NCI-H1436 (cell line): ENCODE results near the gene DEFB126.
"Not testable (repeated sequence)": the region's sequence is repeated elsewhere in the genome, so short reads cannot be mapped to it uniquely, and the experiment has no call there.

Source experiments
- DNase-seq: peaks from one replicate; lab custom pipeline; 2025; lab: John Stamatoyannopoulos, UW

DEFB126 gene, protein sequence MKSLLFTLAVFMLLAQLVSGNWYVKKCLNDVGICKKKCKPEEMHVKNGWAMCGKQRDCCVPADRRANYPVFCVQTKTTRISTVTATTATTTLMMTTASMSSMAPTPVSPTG

DNA sequence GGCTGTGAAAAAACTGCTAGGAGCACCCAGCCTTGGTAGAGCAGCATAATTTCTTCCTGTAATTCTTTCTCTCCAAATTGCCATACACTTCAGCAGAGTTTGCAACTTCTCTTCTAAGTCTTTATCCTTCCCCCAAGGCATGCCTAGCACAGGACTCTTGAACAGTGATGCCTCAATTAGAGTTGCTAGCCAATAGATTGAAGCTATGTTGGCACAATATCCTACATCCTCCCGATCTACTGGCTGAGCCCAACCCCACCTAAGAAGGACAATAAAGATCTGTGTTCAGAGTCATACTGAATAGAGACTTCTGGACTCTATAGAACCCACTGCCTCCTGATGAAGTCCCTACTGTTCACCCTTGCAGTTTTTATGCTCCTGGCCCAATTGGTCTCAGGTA is at the start of gene DEFB126:
Gene DEFB126, plus strand, starts transcription at position 301 of the 400 bp plus-strand sequence. Its CDS starts 39 bp downstream, at position 340.
- DNase-seq: no peak

DNA sequence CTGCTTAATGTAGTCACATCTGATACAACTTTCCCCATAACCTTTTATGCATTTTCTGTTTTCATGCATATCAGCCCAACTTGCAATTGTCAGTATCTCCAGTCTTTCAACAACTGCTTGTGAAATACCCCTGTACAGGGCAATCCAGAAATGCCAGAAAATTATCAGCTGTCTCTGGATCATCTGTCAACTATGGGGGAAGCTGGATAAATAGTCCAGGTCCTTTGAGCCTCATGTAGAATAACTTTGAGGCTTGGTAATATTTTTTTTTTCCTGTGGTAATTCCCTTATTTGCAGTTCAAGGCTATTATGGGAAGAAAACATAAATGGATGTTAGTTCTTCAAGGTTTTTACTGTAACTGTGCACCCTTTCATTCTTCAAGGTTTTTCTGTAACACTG is 48.7 kb upstream of the DEFB126 start:
- no peak for DNase-seq

DNA sequence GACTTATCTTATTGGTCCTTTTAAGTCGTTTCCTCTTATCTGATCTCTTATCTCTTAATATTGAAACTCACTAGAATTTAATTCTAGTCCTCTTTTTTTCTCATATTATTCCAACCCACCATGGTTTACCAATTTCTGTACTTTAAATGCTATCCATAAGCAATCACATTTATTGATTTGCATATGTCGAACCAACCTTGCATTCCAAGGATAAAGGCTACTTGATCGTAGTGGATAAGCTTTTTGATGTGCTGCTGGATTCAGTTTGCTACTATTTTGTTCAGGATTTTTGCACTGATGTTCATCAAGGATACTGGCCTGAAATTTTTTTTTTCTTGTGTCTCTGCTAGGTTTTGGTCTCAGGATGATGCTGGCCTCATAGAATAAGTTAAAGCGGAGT is 47.2 kb upstream of the DEFB126 start:
- DNase-seq: no peak

DNA sequence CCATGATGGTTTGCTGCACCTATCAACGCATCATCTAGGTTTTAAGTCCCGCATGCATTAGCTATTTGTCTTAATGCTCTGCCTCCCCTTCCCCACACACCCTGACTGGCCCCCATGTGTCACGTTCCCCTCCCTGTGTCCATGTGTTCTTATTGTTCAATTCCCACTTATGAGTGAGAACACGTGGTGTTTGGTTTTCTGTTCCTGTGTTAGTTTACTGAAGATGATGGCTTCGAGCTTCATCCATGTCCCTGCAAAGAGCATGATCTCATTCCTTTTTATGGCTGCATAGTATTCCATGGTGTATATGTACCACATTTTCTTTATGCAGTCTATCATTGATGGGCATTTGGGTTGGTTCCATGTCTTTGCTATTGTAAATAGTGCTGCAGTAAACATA is 44.7 kb upstream of the DEFB126 start:
- DNase-seq: not testable (repeated sequence)

DNA sequence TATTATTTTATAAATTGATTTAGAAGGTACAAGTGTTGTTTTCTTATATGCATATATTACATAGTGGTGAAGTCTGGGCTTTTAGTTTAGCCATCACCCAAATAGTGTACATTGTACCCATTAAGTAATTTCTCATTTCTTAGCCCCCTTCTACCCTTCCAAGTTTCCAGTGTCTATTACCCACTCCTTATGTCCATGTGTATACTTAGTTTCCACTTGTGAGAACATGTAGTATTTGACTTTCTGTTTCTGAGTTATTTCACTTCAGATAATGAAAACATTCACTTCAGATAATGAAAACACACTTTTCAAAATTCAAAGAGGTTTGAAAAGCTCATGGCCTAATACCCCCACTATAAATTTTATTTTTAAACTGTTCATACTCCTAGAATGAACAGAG is 40.4 kb upstream of the DEFB126 start:
- DNase-seq: no peak

DNA sequence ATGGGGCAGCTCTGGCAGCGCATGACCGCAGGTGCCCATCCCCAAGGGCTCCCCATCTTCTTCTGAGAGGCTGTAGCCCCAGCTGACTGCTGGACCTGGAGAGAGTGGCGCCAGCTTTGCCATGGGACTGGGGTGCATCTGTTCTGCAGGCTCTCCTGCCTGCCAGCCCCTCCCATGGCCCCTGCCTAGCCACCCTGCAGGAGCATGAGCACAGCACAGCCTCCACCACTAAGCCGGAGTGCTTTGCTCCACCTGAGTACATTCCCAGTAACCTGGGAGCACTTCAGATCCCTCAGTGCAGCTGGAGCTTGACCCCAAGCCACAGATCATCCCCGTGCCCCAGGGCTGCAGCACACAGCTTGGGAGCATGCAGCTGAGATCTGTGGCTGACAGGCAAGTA is 38.9 kb upstream of the DEFB126 start:
- no peak for DNase-seq

DNA sequence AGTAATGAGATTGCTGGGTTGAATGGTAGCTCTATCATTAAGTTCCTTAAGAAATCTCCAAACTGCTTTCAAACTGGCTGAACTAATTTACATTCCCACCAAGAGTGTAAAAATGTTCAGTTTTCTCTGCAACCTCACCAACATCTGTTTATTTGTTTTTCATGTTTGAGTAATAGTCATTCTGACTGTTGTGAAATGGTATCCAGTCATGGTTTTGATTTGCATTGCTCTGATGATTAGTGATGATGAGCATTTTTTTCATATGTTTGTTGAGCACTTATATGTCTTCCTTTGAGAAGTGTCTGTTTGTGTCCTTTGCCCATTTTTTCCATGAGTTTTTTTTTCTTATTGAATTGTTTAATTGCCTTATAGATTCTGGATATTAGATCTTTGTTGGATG is 30.0 kb upstream of the DEFB126 start:
- DNase-seq: no peak

DNA sequence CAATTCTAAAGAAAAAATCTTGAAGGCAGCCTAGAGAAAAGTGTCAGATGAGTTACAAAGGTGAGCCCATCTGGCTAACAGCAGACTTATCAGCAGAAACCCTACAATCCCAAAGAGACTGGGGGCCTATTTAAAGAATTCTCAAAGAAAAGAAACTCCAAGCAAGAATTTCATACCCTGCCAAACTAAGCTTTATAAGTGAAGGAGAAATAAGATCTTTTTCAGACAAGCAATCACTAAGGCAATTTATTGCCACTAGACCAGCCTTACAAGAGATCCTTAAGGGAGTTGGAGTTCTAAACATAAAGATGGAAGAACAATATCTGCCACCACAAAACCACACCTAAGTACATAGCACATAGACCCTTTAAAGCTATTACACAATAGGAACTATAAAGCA is 24.9 kb upstream of the DEFB126 start:
- DNase-seq: no peak

DNA sequence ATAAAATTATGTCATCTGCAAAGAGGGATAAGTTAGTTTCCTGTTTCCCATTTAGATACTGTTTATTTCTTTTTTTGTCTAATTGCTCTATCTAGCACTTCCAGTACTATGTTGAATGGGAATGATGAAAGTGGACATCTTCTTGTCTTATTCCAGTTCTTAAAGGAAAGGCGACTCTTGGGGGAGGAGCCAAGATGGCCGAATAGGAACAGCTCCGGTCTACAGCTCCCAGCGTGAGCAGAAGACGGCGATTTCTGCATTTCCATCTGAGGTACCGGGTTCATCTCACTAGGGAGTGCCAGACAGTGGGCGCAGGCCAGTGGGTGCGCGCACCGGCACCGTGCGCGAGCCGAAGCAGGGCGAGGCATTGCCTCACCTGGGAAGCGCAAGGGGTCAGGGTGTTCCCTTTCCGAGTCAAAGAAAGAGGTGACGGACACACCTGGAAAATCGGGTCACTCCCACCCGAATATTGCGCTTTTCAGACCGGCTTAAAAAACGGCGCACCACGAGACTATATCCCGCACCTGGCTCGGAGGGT is 12.5 kb upstream of the DEFB126 start:
- not testable (repeated sequence) for DNase-seq

DNA sequence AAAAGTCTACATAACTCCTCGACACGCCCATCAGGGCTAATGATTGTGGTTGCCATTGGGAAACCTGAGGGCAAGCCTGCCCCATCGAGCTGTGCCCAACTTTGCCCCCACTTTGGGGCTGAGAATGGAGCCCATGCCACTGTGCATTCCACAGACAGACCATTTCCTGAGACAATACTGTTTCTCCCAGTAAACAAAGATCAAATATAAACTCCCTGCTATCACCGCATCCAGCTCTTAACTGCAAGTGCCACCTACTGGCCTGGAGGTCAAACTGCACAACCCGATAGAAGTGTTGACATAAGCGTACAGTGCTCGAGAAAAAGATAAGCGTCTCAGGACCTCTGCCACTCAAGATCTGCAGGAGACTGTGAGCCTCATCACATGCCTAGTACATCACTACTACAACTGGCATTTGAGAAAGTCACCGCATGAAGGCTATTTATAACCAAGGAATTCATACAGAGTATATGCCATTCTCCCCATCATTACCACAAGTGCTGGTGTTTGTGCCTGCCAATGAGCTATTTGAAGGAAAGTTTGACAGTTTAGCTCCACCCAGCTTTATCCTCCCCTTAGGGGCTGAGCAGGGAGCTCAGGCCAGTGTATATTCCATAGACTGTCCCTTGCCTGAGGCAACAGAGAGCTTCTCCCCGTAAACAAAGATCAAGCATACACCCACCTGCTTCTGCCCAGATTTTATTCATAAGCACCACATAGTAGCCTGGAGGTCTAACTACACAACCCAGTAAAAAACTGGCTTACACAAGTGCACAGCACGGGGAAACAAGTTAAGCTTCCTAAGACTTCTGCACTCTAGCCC is 4.5 kb upstream of the DEFB126 start:
- DNase-seq: no peak

DNA sequence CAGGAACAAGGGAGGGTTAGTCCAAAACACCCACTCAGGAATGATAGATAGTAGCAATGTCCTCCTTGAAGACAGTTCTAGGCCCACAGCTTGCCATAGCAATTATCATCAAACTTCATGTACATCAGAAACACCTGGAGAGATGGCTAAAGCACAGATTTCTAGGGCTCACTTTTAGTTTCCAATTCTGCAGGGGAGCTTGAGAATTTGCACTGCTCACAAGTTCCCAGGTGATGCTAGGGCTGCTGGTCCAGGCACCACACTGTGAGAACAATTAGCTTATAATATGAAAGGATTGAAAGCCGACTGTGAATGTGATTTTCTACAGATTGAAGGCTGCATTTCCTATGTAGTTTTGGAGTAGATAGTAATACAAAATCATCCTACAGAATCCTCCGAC is 3.5 kb downstream of the DEFB126 start:
- DNase-seq: no peak

DNA sequence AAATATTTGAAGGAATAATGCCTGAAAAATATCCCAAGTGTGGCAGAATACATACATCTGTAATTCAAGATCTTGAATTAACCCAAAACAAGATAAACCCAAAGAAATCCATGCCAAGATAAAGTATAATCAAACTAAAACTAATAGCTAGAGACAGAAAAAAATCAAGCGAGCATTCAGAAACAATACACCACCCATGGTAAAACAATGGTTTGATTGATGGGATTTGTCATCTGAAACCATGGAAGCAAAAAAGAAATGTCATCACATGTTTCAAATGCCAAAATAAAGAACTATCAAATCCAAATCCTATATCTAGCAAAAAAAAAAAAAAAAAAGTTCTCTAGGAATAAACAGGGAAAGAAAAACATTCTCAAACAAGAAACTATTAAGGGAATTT is 9.7 kb downstream of the DEFB126 start:
- DNase-seq: no peak

DNA sequence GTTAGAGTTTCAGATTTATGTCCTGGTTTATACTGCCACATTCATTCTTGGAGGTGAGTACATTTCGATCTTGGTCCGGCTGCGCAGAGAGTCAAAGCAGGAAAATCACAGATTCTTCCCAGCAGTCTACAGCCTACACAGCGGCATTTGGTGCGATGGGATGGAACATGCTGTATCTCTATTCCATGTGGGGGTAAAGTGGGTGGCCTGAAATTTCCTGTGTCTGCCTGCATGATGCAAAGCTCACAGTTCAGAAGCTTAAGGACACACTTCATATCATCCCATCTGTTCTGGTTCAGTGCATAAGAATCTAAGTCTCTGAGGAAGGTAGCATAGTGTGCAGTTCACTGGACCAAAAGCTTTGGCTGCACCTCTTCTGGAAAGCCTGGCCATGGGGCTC is 14.8 kb downstream of the DEFB126 start, which contains the start of gene DEFB127:
Gene DEFB127, plus strand, starts transcription at position 301 of the 400 bp plus-strand sequence. Its CDS starts 91 bp downstream, at position 392.
- DNase-seq: no peak

DNA sequence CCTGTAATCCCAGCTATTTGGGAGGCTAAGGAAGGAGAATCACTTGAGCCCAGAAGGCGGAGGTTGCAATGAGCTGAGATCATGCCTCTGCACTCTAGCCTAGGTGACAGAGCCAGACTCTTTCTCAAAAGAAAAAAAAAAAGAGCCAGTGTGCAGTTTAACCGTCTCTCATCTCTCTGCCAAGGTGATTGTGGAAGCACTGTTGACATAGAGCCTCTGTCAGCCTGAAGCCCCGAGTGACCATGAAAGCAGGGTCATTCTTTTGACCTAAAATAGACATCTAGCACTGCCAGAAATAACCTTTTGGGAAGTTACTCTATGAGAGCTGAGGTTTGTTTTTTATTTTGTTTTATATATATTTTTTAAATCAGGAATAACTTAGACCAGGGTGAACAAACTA is 22.2 kb downstream of the DEFB126 start:
- DNase-seq: no peak

DNA sequence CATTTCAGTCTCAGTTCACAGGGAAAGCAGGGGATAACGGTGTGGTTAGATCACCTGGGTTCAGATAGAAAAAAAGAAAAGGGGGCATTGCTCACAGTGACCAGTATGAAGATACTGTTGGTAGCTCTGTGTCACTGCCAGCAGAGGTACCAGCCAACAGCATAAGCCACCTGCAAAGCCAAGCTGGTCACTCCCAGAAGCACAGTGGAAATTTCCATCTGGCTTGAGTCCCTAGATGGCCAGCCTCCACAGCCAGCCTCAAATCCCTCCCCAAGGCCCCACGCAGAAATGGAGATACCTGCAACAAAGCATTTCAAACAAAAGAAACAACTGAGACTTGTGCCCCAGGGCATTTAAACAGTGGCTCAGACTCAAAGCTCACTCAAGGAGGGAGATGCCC is 26.5 kb downstream of the DEFB126 start:
- DNase-seq: no peak

DNA sequence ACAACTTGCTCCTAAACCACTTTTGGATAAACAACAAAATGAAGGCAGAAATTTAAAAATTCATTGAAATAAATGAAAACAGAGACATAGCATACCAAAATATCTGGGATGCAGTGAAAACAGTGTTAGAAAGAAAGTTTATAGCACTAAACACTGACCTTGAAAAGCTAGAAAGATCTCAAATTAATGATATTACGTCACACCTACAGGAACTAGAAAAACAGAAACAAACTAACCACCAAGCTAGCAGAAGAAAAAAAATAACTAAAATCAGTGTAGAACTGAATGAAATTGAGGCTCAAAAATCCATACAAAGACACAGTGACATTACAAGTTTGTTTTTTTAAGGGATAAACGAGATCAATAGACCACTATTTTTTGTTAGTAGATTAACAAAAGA is 41.9 kb downstream of the DEFB126 start:
- DNase-seq: no peak

DNA sequence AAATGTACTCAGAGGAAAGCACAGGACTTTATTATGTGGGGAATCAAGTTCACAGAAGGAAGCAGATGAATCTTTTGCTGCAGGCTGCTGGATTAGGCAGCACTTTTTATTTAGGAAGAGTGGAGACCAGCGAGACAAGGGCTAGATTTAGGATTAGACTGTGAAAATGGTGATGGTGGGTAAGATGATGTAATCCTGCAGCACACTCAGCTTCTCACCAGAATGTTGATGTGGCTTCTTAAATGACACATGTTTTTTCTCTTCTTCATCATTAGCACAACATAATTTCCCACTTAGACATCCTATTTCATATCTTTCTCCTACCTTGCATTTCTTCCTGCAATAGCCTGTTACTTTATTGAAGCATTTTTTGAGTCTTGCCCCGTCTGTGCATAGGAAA is 45.3 kb downstream of the DEFB126 start:
- no peak for DNase-seq

DNA sequence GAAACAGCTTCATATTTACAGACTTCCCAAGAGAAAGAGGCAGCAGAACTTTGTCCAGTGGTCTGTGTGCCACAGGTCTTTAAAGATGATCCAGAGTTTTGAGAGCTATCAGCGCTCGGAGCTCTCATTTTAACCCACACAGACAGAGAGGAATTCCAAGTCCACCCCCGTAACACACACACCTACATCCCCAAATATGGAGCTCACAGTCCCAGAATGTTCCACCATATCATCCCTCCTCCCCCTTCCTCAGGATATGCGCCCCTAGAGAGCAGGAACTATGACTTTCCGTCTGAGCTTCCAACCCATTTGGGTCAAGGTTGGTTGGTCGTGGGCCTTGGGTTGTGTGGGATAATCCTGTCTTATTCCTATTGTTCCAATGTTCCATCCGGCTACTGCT is 47.2 kb downstream of the DEFB126 start, which contains the start of gene DEFB128:
Gene DEFB128, minus strand, starts transcription at position 101 of the 400 bp plus-strand sequence. Its CDS starts 88 bp downstream, at position 13.
- no peak for DNase-seq
